Cerebellar cortex (tissue), 1 donor: Measurements from ENCODE around the gene VARS1.
A peak's percentile ranks its signal among the peaks of the same experiment; 100 is the strongest.
"Not testable (repeated sequence)": the region's sequence is repeated elsewhere in the genome, so short reads cannot be mapped to it uniquely, and the experiment has no call there.

Experiments used
- DNase-seq: peaks from one replicate; pipeline ENCODE4 v3.0.0-alpha.2; 2015; ENCODE audit warnings: low spot score

The VARS1 gene

DNA sequence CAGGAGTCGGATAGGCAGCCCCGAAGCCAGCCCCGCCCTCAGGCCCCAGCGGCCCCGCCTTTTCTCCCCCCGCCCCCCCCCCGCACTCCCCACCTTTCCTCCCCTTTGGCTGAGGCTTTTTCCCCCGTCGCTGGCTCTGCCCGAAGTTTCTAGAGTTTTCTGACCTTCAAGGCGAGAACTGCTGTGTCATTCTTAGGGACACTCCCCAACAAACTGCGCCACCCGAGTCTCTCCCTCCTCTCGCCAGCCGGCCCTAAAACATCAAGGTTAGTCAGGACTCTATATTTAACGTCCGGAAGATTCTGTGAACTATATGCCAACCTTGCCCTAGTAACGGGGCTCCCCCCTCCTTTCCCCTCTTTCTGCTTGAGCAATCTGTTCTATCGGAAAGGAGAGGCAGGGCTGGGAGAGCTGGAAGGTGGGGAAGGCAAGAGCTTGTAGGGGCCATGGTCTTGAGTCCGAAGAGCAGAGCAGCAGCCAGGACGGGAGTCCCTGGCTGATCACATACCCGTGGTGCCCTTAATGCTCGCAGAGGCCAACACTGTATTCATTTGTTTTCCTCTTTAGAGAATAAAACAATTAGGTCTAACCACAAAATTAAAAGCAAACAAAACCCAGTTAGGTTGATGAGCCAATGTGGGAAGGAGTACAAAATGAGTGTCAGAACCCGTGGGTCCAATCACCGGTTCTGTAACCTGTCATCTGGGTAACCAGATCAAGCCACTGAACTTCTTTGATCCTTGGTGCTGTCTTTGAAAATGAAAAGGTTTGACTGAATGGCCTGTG, 26.7 kb upstream of the VARS1 start:
- peak; percentile 77 for DNase-seq

DNA sequence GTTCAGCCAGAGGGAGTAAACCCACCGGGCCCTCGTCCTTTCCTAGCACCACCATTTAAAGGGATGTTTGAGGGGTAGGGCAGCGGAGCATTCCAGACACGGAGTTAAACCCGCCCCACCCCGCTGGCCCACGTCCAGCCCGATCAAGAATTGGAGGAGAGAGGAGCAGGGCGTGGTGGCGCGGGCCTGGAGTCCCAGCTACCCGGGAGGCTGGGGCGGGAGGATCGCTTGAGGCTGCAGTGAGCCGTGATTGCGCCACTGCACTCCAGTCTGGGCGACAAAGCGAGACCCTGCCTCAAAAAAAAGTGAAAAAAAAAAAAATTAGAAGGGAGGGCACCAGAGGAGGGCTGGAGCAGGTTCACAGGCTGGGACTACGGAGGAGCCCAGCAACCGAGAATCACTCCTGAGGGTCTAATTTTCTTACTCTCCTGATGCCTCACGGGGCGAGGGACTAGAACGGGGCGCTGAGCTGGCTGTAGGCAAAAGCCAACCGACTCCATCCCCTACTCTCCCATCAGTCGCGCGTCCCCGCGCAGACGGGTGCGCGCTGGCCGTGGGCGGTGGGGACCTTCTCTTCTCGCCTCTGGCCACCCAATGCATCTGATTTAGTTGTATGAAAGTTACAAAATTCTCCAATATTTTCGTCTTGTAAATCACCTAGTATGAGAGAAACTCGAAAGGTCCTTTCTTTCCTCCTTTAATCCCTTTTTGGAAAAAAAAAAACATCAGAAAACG, 25.9 kb upstream of the VARS1 start:
- DNase-seq, result no peak

DNA sequence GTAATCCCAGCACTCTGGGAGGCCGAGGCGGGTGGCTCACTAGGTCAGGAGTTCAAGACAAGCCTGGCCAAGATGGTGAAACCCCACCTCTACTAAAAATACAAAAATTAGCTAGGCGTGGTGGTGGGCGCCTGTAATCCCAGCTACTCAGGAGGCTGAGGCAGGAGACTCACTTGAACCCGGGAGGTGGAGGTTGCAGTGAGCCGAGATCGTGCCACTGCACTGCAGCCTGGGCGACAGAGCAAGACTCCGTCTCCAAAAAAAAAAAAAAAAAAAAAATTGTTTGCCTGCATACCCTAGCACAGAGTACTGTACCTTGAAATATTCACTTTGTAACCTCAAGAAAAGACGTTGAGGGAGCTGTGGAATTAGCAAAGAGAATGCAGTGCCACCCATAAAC, 24.8 kb upstream of the VARS1 start:
- DNase-seq, result not testable (repeated sequence)

DNA sequence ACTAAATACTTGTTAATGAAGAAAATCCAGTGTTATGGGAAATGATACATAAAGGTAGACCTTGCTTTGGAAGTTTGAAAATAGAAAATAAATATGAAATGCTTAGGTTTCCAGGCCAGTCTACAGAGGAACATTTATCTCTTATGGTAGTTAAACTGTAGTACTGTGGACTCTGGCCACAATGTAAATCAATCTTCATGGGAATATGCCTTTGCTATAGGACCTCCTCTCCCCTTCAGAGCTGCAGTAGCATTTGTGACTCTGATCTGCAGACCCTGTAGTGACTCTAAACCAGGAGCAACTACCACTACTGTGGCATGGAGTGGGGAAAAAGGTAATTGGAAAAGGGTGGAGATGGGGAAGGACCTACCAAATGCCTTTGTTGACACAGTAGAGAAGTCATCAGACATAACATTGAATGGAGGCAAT, 24.3 kb upstream of the VARS1 start:
- no peak for DNase-seq

DNA sequence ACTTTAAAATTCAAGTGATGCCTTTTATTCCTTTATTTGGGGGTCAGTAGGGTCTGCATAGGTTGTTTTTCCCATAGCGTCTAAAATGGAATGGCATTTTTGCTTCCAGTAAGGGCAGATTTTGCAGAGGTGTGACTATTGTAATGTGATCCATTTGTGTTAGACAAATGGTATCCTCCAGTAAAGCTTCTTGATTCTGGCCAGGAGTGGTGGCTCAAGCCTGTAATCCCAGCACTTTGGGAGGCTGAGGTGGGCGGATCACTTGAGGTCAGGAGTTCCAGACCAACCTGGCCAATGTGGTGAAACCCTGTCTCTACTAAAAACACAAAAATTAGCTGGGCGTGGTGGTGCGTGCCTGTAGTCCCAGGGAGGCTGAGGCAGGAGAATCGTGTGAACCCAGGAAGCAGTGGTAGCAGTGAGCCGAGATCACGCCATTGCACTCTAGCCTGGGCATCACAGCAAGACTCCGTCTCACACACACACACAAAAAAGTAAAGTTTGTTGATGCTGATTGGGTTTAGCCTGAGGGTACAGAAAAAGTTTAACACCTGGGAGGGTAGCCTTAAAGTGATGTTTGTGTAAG, 22.5 kb upstream of the VARS1 start:
- DNase-seq, result not testable (repeated sequence)

DNA sequence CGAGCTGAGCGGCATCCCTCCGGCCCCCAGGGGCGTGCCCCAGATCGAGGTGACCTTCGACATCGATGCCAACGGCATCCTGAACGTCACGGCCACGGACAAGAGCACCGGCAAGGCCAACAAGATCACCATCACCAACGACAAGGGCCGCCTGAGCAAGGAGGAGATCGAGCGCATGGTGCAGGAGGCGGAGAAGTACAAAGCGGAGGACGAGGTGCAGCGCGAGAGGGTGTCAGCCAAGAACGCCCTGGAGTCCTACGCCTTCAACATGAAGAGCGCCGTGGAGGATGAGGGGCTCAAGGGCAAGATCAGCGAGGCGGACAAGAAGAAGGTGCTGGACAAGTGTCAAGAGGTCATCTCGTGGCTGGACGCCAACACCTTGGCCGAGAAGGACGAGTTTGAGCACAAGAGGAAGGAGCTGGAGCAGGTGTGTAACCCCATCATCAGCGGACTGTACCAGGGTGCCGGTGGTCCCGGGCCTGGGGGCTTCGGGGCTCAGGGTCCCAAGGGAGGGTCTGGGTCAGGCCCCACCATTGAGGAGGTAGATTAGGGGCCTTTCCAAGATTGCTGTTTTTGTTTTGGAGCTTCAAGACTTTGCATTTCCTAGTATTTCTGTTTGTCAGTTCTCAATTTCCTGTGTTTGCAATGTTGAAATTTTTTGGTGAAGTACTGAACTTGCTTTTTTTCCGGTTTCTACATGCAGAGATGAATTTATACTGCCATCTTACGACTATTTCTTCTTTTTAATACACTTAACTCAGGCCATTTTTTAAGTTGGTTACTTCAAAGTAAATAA, 21.8 kb upstream of the VARS1 start:
- DNase-seq, result not testable (repeated sequence)

DNA sequence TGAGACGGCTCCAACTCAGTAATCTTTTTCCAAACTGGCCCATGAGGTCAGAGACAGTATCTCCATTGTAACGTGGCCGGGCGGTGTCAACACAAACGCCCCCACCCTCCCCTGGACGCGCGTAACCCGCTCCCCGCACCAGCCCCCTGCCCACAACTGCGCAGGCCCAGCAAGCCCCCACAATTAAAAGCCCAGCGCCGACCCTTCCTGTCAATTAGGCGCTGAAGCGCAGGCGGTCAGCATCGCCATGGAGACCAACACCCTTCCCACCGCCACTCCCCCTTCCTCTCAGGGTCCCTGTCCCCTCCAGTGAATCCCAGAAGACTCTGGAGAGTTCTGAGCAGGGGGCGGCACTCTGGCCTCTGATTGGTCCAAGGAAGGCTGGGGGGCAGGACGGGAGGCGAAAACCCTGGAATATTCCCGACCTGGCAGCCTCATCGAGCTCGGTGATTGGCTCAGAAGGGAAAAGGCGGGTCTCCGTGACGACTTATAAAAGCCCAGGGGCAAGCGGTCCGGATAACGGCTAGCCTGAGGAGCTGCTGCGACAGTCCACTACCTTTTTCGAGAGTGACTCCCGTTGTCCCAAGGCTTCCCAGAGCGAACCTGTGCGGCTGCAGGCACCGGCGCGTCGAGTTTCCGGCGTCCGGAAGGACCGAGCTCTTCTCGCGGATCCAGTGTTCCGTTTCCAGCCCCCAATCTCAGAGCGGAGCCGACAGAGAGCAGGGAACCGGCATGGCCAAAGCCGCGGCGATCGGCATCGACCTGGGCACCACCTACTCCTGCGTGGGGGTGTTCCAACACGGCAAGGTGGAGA, 19.7 kb upstream of the VARS1 start, which contains the start of the genes HSPA1A and HSPA1L:
TSS of gene HSPA1A (plus strand) at position 519 of the 814 bp plus-strand sequence. CDS start at position 733, 214 bp downstream.
TSS of gene HSPA1L (minus strand) at position 259 of the 814 bp plus-strand sequence. CDS start 3,311 bp downstream, outside the sequence.
- DNase-seq, result peak; percentile 96

DNA sequence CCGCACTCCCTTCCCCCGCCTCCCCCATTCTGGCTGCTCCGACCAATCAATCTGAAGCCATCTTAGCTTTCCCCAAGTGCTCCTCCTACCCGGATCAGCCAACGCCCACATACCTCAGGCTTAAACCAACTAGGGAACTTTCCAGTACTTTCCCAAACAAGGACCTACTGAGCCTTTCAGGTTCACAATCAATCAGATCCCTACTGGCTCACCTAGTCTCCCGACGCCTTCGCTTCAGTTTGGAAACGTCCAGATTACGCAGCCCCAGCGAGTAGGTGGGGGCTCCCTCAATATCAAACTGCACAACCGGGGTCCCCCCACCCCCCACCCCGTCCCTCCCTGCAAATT, 19.1 kb upstream of the VARS1 start:
- peak; percentile 97 for DNase-seq

DNA sequence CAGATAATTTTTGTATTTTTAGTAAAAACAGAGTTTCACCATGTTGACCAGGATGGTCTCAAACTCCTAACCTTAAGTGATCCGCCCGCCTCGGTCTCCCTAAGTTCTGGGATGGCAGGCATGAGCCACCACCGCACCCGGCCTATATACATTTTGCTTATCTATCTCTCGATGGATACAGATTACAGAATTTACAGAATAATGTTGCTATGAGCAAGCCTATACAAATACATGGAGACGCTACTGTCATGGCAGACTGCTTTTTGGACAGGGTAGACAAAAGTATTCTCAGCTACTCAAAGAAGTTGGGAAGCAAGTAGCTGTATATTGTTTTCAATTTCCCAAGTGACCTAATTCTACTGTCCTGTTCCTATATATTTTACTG, 17.9 kb upstream of the VARS1 start:
- no peak for DNase-seq

DNA sequence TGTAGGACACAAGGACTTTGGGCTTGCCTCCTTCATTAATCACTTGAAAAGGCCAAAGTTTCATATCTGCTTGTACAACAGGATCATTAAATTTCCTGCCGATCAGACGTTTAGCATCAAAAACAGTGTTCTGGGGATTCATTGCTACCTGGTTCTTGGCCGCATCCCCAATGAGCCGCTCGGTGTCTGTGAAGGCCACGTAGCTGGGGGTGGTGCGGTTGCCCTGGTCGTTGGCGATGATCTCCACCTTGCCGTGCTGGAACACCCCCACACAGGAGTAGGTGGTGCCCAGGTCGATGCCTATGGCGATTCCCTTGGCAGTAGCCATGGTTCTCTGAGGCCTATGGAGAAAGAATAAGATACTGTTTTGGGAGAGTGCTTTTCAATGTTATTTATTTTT, 16.1 kb upstream of the VARS1 start:
- no peak for DNase-seq

DNA sequence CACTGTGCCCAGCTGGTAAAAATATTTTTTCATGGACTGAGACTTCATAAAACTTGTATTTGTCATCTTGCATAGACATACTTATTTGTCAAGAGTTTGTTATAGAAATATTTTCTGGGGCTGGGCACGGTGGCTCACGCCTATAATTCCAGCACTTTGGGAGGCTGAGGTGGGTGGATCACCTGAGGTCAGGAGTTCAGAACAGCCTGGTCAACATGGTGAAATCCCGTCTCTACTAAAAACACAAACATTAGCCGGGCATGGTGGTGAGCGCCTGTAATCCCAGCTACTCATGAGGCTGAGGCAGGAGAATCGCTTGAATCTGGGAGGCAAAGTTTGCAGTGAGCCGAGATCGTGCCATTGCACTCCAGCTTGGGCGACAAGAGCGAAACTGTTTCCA, 13.0 kb upstream of the VARS1 start:
- not testable (repeated sequence) for DNase-seq

DNA sequence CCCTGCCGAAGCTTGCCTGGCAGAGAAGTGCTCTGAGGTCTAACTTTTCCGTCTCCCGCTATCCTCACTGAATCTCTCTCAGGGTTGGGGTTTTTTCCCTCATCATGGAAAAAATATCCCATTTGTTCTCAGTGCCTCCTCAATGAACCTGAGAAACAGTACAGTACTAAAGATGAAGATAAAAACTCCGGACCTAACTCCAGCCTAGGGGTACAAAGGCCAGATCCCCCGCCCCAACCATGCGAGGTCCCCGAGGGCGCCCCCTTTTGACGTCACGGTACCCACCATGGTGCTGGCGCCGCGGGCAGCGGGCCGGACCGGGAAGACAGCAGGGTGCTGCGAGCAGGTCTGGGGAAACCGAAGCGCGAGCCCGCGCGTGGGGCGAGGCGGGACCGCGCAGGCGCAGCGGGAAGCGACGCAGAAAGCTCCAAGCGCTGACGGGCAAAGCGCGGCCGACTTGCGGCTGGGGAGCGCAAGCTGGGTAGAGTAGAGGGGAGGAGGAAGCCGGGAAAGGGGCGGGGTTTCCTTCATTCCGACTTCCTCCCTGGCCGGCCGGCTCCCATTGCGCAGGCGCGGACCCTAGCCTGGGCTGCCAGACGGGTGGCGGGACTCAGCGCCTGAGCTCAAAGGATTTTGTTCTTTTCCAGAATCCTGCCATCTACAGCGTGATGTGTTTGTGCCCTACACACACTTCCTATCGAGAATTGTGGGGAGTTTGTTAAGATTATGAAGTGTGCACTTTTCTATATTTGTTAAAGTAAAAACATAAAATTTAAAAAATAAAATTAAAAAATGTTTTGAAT, 11.1 kb upstream of the VARS1 start, which contains the start of gene LSM2:
TSS of gene LSM2 (minus strand) at position 497 of the 803 bp plus-strand sequence. CDS start at position 288, 209 bp downstream.
- peak; percentile 98 for DNase-seq

DNA sequence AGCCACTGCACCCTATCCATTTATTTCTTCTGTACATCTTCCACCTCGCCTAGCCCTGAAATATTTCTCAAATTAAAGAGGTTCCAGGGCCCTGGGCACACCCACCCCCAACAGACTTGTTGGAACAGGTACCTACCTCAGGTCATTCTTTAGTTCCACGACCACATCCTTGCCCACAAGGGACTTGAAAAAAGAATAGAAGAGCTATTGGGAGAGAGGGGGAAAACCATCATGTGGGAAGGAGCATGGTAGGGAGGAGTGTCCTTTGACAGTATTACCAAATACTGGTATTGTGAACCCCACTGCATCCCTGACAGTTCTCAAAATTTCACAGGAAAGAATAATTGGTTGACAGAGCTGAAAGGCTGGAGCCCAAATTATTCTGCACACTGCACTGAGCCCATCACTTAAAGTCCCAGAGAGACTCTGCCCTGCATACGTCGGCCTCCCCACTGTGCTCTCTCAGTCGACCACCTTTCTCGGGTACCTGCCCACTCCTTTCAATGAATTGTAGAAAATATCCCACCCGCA, 10.5 kb upstream of the VARS1 start:
- no peak for DNase-seq

DNA sequence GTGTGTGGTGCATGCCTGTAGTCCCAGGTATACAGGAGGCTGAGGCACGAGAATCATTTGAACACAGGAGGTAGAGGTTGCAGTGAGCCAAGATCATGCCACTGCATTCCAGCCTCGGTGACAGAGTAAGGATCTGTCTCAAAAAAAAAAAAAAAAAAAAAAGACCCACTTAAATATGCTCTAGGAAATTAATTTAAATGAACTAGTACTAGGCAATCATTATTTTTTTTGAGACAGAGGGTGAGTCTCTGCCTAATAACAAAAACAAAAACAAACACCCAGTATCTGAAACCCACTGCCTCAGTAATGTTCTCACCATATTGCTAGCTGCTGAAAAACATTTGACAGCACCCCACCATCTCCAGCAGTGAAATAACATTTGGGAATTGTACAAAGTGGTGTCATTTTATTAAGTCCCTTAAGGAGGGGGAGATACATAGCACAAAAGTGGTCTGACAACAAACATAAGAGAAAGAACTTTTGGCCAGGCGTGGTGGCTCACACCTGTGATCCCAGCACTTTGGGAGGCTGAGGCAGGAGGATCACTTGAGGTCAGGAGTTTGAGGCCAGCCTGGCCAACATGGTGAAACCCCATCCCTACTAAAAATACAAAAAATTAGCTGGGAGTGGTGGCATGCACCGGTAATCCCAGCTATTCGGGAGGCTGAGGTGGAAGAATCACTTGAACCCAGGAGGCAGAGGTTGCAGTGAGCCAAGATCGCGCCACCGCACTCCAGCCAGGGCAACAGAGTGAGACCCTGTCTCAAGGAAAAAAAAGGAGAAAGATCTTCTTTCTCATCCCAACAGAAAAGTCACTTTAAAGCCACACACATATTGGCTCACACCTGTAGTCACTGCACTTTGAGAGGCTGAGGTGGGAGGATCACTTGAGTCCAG, 5.7 kb upstream of the VARS1 start:
- DNase-seq, result not testable (repeated sequence)

DNA sequence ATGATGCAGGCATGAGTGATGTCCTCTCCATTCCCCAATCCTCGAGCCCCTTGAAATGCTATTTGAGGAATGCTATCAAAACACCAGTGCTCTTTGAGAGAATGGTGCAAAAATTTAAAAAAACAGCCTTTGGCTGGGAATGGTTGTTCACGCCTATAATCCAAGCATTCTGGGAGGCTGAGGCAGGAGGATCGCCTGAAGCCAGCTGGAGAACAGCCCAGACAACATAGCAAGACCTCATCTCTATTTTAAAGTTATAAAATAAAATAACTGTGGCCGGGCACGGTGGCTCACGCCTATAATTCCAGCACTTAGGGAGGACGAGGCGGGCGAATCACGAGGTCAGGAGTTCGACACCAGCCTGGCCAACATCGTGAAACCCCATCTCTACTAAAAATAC, 4.2 kb upstream of the VARS1 start:
- DNase-seq, result no peak

DNA sequence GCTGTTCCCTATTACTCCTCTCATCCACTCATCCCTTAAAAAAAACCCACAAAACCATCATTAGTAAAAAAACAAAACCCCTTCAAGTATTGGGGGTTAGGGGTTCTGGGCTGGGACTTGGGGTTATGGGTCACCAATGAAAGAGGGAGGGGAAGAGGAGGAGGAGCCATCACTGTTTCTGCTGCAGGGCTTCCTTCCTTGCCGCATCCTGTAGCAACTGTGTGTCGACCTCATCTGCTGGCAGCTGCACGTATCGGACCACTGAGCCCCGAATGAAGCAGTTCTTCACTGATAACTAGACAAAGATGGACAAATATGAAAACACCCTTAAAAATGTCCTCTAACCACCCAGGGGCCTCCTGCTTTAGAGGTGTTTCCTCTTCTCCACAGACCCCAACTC, 2.0 kb upstream of the VARS1 start:
- DNase-seq, result no peak

DNA sequence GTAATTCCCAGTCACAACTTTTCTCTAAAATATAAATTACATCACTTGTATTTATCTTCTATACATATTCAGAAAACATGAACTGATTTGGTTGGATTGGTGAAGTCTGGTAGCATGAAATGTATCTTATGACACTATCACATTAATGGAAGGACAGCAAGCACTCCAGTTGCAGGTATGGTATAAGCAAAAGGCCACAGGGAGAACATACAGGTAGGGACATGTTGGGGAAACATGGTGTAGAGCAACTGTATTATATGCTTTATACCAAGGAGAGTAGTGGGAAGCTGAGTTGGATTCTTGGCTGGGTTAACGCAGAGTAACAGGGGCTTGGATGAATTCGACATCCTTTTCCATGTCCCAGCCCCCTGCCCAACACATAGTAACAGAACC, 1.4 kb upstream of the VARS1 start:
- DNase-seq, result no peak

DNA sequence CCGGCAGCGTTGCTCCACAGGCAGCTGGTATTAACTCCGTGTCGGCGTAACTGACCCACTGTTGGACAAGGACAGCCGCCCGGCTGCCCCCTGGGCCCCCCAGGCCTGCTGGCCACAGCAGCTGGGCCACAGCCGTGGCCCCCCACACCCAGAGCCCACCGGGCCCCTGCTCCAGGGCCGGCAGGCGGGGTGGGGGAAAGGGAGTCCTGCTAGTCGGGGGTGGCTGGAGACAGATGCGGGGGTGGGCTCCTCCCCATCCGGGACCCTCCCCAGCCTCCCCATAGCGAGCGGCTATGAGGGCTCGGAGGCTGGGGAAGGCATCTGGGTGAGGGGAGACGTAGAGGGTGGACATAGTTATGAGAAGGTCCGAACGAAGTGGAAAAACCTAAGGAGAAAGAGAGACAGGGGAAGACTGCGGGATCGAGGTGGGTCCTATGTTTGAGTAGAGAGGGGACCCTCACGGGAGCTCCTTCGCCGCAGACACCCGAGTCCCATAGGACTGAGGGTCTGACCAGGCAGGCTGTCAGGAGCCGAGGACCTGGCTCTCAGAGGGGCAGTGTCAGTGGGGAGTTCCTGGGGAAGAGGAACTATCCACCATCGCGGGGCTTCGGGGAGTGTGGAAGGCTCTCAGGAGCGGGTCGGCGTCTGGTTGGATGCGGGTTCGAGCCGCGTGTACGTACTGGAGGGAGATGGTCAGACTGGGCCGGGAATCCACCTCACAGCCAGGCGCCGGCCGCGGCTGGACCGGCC, 511 bp downstream of the VARS1 start:
- DNase-seq, result no peak
